ENCODE measurements around the gene KCNQ1OT1. TPM values are rescaled to one million over a fixed set of nuclear protein-coding genes. Genes with fewer than 3 reads are reported as not detected.

The KCNQ1OT1 gene
- total RNA-seq, 1 donor from 2014 or later = 2.2 TPM

DNA sequence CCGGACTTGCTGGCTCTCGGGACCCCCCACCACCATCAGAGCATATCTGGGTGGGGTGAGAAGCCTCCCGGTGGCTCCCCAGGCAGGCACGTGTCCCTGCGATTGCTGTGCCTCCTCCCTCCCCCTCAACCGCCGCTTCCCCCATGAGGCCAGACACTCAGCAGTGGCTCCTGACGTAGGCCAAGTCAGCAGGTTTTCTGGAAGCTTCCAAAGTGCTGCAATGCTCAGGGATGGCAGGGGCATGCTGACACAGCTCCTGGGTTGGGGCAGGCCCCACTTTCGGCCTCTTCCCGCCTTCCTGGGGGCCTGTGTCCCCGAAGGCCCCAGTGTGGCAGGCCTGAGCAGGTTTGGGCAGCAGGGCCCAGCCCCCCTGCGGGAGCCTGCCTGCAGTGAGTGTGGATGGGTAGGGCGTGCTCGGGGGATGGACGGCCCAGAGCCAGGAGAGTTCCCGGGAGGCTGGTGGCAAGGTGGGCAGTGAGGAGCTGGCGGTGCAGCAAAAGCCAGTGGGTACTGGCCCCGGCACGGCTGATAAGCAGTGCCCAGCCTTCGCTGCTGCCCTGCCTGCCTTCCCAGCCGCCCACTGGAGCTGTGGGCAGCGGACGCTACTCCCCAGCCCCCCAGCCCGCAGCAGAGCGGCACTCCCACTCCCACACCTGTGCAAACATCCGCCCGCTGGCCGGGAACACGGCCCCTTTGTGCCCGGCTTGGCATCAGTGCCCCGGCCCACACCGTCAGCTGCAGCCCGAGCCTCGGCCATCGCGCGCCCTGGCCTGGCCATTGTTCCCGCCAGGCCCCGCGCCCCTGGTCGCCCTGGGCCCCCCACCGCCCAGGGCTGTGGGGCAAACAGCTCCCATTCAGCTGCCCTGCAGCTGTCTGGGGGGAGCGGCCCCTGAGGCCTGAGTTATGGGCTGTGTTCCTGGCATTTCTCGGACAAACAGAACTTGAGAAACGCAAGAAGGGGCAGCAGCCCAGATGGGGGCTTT, 125.0 kb downstream of the KCNQ1OT1 start:
- DNase-seq (ENCODE audit: extremely low read depth, low read depth, low spot score) = no peak

DNA sequence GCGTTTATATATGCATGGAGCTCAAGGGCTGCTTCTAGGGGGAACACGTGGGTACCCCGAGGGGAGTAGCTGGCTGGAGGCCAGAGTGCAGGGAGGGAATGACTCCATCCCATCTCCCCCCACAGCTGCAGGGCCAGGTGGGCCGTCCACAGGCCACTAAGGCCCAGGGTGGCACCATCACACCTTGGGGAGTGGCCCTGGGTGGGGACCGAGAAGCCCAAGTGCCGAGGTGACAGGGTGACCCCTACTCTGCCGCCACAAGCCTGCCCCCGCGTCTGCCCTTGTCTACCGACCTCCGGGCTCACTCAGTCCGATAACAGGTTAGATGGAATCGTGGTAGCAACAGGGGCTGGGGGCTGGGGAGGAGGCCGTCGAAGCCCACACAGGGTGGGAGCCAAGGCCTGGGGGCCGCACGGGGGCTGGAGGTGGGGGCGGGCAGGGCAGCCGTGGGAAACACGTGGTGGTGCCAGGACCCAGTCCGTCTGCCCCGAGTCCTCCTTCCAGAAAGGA, 125.7 kb downstream of the KCNQ1OT1 start:
- no peak for DNase-seq (ENCODE audit: extremely low read depth, low read depth, low spot score)

DNA sequence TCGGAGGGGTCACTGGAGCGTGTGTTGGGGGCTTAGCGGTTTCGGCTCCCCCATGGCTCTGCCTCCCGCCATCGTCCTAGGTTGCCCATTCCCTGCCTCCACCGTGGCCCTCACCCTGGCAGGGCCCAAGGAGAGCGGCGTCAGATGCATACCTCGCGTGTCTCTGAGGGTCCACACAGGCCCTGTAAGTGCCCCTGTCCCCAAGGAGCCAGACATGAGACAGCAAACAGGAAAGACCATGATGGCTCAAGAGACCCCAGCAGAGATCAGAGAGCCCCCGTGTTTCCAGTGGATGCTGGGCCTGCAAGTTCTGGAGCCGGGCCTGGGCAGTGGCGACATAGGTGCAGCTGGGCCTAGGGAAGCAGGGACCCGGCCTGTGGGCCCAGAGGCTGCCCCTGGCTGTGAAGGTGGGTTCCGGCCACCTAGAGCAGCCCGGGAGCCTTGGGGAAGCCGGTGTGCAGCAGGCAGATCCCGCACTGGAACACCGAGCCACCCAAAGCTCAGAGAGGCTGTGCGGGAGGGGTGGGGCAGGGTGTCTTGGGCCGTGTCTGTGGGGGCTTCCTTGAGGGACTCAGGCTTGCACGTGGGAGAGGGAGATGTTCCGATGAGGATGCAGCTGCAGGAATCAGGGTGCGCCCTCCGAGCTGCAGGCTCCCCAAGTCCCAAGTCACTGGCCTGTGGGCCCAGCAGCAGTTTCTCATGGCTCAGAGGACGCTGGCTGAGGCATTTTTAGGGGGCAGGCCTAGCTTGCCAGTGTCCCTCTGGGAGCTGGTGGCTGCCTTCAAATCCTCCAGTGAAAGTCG, 126.4 kb downstream of the KCNQ1OT1 start:
- no peak for DNase-seq (ENCODE audit: extremely low read depth, low read depth, low spot score)

DNA sequence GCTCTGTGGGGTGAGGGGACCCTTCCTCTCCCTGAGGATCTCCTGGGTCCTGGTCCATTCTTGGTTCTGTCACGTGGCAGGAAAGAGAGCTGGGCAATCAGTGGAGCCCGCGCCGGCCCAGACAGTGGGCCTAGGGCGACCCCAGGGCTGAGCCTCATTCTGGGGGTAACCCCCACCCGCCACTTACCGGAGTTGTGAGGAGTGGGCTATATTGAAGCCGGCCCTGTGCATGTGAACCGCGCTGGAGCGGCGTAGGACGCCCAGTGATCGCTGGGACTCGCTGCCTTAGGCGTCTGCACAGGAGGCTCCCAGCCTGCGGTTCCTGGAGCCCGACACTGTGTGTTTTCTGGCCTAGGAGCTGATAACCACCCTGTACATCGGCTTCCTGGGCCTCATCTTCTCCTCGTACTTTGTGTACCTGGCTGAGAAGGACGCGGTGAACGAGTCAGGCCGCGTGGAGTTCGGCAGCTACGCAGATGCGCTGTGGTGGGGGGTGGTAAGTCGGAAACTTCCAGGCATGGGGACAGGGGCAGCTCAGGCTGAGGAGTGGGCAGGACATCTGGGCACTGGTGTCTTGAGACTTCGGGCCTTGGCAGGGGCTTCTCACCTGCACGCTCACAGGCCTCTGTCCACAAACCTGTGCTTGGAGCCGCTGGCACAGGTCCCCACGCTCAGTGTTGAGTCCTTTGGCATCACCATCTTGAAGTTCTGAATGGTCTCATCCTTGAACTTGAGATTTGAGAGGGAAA, 127.1 kb downstream of the KCNQ1OT1 start:
- no peak for DNase-seq (ENCODE audit: extremely low read depth, low read depth, low spot score)

DNA sequence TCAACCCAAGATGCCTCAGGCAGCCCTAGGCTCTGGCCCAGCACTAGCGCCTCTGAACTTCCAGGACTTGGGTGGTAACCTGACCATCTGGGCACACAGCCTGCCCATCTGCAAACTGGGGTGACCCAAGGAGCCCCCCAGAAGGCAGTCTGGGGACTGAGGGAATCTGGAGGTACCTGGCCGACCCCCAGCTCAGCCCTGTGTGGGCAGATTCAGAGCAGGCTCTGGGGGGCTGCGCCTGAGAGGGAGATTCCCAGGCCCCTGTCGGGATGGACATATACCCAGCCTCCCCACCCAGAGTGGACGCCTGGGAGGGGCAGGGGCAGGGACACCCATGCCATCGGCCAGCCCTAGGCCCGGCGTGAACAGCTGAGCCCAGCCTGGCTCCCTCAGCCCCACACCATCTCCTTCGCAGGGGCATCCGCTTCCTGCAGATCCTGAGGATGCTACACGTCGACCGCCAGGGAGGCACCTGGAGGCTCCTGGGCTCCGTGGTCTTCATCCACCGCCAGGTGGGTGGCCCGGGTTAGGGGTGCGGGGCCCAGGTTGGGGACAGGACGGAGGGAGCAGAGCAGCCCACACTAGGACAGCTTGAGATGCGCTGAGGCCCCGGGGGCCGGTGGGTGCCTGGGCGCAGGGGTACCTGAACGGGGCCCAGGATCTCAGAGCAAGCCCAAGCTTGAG, 128.1 kb downstream of the KCNQ1OT1 start:
- no peak for DNase-seq (ENCODE audit: extremely low read depth, low read depth, low spot score)

DNA sequence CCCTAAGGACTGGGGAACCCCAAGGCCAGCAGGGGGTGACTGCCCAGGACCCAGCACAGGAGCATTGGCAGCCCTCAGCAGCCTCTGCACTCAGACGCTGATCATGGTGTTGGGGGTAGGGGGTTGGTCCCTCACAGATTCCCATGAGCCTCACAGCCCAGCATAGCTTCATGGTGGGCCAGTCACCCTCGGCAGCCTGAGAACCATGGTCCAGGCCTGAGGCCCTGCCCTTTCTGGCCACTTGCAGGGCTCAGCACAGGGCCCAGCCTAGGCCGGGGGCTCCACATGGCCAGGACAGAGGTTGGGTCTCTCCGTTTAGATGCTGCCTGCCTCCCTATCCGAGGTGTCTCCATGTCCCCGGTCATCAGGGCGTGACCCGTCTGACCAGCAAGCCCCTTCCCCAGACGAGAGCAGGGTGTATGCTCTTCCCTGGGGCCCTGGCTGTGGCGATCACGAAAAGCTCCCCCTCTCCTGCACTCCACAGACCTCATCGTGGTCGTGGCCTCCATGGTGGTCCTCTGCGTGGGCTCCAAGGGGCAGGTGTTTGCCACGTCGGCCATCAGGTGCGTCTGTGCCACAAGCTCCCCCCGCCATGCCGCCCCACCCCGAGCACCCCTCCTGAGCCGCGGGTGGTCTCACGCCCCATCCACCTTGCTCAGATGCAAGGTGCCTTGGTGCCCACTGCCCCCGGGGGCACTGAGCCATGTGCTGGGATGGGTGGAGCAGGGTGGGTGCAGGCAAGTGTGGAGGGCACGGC, 128.8 kb downstream of the KCNQ1OT1 start:
- DNase-seq (ENCODE audit: extremely low read depth, low read depth, low spot score) = no peak

DNA sequence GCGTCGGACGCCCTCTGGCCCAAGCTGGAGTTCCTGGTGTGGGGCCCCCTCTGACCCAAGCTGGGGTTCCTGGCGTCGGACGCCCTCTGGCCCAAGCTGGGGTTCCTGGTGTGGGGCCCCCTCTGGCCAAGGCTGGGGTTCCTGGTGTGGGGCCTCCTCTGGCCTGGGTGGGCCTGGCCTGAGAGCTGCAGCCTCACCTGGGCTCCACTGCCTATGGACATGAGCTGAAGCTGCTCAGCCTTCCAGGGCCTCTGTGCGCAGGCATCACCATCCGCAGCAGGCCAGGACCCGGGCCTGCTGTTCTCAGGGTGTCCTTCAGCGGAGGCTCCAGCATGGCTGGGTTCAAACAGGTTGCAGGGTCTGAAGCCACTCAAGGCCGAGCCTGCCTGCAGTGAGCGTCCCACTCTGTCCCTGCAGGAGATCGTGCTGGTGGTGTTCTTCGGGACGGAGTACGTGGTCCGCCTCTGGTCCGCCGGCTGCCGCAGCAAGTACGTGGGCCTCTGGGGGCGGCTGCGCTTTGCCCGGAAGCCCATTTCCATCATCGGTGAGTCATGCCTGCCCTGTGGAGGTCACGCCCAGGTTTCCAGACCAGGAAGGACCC, 129.5 kb downstream of the KCNQ1OT1 start:
- no peak for DNase-seq (ENCODE audit: extremely low read depth, low read depth, low spot score)

DNA sequence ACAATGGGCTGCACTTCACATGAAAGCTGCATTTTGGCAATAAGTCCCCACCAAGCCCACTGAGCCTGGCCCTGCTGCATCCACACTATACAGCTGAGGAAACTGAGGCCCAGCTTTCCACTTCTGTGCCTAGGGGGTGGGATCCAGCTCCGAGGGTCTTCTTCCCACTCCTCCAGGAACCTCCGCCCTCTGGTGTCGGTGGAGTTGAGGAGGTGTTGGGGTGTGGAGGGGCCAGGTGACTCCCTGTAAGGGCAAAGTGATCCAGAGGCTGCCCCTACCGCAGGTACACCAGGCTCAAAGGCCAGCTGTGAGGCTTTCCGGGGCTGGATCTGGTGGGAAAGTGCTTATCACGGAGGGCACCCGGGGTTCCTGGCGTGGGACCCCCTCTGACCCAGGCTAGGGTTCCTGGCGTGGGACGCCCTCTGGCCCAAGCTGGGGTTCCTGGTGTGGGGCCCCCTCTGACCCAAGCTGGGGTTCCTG, 130.0 kb downstream of the KCNQ1OT1 start:
- DNase-seq (ENCODE audit: extremely low read depth, low read depth, low spot score) = no peak

DNA sequence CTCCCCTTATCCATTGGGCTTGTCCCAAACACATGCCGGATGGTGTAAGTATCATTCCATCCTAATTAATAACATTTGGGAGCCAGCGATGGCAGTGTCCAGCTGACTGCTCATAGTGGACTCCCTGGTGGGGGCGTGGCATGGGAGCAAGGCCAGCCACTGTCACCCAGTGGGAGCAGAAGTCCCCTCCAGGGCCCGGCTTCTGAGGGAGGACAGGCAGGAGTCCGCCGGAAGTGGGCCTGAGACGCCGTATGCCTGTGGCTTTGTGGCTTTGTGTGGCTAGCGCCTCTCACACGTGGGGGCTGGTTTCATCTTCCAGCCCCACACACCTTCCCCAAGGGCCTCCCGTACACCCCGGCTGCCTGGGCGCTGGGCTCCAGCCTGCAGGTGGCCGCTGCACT, 130.5 kb downstream of the KCNQ1OT1 start:
- no peak for DNase-seq (ENCODE audit: extremely low read depth, low read depth, low spot score)

DNA sequence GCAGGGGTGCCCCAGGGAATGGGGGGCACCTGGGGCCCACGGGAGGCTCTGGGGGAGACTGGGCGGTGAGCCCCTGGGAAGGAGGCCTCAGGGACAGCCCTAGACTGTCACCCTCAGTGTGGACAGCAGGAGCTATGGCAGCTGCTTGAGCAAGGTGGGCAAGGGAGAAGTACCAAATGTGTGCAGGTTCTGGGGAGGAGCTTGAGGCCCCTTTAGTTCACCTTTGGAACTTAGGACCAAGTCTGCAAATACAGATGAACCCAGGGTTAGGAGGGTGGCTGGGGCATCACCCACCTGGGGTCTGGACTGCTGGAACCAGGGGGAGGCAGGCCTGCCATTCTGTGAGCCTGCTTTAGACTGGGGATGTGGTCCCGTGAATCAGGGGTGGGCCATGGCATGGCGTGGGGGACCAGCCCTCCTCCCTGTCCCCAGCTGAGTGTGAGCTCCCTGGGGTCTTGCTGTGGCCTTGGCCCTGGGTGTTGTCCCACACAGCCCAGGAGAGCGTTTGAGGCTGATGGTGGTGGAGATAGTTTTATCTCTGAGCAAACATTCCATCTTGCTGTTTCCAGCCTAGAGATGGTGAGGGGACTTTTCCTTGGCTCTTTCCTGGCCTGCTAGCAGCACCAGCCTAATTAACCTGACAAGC, 132.6 kb downstream of the KCNQ1OT1 start:
- no peak for DNase-seq (ENCODE audit: extremely low read depth, low read depth, low spot score)

DNA sequence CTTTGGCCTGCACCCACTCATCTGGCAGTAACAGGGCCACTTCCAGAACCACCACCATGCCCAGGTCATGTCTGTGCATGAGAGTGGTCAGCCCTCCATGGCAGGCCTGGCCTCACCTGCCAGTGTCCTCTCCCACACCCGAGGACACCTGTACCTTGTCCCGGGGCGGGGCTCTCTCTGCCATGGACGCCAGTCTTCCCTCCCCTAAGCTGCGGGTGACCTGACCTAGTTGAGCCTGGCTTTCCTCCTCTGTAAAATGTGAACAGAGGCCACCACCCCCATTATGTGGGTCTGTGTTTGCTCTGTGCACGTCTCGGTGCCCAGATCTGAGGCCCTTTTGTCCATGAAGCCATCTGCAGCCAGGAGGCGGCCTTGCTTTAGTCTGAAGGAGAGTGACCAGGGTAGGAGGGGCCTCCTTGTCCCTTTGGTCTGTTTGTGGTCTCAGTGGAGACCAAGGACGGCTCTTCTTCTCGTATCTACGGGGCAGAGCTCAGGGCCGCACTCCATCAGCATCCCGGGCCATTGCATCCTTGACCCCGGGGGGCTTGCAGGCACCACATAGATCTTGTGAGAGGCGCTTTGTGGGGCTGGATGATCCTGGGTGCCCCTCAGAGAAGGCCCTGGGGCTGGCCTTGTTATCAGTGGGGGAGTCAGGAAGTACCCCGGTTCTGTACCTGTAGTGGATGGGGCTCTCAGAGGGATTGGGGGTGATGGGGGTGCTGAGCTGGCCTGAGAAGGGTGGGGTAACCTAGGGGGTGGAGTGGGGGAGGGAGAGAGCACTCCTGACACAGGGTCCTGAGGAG, 133.4 kb downstream of the KCNQ1OT1 start:
- no peak for DNase-seq (ENCODE audit: extremely low read depth, low read depth, low spot score)

DNA sequence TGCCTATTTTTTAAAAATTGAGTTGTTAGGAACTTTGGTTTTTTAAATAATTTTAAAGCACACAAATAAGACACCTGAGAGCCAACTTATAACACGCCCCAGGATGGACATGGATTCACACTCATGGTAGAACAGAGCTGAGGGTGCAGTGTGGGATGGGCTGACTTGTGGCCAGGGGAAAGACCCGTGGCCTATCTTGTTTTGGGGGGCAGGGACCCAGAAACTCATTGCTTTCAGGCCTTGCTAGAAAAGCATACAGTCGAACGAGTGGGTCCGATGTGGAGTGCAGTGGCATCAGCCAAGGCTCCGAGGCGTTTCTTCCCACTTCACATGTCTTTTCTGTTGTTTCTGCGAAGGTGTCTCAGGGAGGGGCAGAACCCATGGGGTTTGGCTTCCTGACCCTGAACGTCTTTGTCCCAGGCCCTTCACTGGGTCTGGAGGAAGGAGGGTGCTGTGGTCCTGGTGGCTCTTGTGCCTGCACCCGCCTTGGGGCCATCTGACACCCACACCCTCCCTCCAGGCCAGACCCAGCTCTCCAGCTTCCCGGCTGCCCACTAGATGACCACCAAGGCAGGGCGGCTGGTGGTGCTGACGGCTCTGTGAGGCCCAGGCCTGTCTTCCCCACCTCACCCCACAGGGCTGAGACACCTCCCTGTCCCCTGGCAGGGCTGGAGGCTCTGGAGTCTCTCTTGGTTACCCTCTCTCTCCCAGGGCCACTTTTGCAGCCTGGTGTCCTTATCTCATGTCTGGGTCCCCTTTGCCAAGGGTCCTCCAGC, 134.2 kb downstream of the KCNQ1OT1 start:
- no peak for DNase-seq (ENCODE audit: extremely low read depth, low read depth, low spot score)

DNA sequence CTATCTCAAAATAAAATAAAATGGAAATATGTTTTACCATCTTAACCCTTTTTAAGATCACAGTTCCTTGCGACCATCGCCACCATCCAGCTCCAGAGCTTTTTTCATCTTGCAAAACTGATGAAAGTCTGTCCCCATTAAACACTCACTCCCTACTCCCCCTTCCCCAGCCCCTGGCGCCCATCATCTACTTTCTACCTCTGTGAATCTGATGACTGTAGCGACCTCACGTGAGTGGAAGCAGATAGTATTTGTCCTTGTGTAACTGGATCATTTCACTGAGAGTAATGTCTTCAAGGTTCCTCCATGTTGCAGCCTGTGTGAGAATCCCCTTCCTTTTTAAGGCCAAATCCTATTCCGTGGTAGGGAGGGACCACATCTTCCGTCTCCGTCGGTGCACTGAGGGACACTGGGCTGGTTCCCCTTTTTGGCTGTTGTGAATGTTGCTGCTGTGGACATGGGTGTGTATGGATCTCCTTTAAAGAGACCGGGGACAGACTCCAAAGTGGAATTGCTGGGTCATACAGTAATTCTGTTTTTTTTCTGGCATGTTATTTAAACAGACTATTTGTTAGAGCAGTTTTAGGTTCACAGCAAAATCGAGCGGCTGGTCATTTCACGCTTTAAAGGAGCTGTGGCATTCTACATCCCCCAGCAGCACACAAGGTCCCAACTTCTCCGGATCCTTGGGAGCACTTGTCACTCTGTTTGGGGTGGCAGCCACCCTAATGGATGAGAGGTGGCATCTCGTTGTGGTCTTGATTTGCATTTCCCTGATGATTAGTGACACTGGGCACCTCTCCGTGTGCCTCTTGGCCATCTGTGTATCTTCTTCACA, 135.0 kb downstream of the KCNQ1OT1 start:
- no peak for DNase-seq (ENCODE audit: extremely low read depth, low read depth, low spot score)

DNA sequence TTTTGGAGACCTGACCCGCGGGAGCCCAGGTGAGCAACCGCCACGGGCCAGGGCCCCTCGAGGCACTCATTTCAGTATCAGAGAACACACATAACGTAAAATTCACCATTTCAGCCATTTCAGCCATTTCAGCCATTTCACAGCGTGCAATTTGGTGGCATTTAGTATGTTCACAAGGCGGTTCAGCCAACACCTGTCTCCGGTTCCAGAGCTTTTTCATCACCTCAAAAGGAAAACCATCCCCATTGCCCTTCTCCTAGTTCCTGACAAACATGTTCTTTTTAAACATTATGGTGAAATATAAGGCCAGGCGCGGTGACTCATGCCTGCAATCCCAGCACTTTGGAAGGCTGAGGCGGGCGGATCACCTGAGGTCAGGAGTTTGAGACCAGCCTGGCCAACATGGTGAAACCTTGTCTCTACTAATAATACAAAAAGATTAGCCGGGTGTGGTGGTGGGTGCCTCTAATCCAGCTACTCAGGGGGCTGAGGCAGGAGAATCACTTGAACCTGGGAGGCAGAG, 135.7 kb downstream of the KCNQ1OT1 start:
- DNase-seq (ENCODE audit: extremely low read depth, low read depth, low spot score) = no peak

DNA sequence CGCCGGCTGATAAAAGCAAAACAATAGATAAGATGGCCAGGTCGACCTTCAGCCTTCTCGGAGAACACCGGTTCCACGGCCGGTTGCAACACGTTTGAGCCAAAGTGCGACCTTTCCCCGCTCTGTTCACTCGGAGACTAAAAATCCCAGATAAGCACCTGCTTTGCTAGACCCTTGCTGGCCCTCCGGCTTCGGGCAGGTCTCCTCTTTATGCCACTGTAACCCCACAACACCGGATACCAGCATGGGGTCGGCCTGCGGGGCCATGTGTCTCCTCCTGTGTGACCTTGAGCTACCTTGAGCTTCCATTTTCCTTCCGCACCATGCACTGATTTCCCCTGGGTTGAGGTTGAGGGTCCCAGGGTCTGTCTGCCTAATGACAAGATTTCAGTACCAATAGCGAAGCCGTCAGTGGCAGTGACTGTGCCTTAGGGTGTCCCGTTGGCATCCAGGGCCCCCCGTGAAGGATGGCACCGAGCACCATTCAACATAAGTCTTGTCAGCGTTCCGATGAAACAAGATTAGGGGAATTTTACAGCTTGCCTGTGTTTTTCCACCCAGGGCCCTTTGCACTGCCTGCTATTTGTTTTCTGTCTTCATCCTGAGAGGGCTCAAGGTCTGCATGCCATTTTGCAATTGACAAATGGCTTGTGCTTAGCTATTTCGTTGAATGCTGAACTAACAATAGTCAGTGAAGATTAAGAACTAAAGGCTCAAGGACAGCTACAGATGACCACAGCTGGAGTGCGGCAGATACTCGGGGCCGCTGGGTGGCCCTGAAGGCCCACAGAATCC, 136.4 kb downstream of the KCNQ1OT1 start:
- DNase-seq (ENCODE audit: extremely low read depth, low read depth, low spot score) = no peak

Data from glomerular endothelial cell (primary cell).